22Rv1 (cell line): ENCODE measurements around the gene ABHD11.
"Not testable (repeated sequence)": the region's sequence is repeated elsewhere in the genome, so short reads cannot be mapped to it uniquely, and the experiment has no call there.

Source experiments
- H3K27ac ChIP-seq: fragments of 450-650 bp; 2 replicates; pipeline ENCODE4 v1.5.1; 2017
- ZFX ChIP-seq: fragments of 450-650 bp; IDR thresholded peaks from 2 replicates; pipeline ENCODE4 v1.6.1; 2017; ENCODE audit warnings: antibody characterized with exemption, borderline replicate concordance
- TF ChIP-seq, protein P1 (sequence below): fragments of 450-650 bp; IDR thresholded peaks from 2 replicates; pipeline ENCODE4 v1.5.1; 2017; ENCODE audit warnings: mild to moderate bottlenecking

Gene ABHD11

DNA sequence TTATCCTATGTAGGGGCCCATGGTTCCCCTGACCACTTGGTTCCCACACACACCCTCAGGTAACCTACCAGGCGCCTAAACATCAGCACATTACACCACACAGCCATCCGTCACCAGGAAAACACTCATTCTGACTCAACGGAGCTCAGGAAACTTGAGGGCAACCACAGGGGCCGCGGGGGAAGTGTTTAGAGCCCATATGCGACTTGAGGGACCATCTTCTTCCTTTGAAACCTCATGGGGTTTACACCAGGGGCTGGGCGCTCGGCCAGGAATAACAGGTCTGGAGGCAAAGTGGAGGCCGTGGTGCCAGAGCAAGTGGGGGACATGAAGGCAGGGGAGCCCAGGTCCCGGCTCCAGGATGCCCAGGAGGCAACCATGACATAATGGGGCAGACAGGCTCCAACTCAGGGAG is 20.6 kb downstream of the ABHD11 start:
- TF ChIP-seq, protein P1, sequence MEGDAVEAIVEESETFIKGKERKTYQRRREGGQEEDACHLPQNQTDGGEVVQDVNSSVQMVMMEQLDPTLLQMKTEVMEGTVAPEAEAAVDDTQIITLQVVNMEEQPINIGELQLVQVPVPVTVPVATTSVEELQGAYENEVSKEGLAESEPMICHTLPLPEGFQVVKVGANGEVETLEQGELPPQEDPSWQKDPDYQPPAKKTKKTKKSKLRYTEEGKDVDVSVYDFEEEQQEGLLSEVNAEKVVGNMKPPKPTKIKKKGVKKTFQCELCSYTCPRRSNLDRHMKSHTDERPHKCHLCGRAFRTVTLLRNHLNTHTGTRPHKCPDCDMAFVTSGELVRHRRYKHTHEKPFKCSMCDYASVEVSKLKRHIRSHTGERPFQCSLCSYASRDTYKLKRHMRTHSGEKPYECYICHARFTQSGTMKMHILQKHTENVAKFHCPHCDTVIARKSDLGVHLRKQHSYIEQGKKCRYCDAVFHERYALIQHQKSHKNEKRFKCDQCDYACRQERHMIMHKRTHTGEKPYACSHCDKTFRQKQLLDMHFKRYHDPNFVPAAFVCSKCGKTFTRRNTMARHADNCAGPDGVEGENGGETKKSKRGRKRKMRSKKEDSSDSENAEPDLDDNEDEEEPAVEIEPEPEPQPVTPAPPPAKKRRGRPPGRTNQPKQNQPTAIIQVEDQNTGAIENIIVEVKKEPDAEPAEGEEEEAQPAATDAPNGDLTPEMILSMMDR, result no peak
- no peak for TF ChIP-seq ZFX
- H3K27ac ChIP-seq, result 0 out of 2 replicates have a peak overlapping the region, but pooled peaks have one; percentile 18

DNA sequence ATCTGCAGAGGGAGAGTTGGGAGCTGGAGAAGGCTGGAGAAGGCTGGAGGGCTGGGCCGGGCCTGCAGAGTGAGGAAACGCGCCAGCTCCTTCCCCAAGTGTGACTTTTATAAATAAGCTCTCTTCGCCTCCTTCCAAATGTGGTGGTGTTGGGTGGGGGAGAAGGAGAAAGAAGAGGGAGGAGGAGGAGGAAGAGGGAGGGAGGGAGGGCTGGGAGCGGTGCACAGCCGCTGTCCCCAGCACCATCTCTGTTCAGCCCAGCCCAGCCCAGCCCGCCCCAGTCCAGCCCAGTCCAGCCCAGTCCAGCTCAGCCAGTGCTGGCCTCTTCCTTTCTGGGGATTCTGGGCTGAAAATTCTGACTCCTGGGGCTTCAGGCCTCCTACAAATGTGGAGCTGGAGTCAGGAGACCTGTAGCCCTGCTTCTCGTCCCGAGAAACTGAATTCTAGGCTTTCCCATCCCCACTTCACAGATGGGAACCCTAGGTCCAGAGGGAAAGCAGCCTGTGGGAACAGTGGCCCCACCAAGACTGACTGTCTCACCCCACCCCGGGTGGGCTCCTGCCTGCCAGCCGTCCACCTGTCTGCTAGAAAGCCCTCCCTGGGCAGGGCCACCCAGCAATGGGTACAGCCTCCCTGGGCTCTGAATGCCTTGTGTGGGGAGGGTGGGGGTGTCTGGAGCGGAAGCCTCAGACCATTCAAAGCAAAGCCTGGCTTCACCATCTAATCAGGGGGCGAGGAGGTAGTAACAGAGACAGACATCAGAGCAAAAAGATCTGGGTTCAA is 21.4 kb downstream of the ABHD11 start:
- TF ChIP-seq ZFX, result no peak
- TF ChIP-seq, protein P1, result no peak
- H3K27ac ChIP-seq, result 0 out of 2 replicates have a peak overlapping the region, but pooled peaks have one; percentile 52

DNA sequence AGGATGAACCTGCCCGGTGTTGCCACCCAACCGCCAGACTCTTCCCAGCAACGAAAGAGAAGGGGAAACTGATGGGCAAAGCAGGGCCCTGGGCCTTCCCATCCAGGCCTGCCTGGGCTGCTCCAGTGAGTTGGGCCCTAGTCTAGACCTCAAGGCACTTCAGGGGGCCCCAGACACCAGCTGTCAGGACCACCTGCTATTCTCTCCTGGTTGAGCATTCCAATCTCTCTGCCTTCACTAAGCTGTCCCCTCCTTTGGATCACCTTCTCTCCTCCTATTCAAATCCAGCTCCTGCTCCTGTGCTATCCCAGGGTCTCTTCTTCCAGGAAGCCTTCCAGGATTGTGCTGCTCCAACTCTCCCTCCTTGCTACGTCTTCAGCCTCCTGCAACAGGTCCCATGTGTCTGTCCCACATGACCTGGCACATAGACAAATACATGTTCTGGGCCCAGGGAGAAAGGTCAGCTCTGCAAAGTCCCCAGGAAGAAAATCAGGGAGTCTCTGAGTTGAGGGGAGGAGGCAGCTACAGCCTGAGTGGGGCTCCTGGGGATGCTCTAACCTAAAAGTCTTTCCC is 22.2 kb downstream of the ABHD11 start:
- no peak for TF ChIP-seq ZFX
- TF ChIP-seq, protein P1, result no peak
- peak overlapping the region; percentile 52 for H3K27ac ChIP-seq

DNA sequence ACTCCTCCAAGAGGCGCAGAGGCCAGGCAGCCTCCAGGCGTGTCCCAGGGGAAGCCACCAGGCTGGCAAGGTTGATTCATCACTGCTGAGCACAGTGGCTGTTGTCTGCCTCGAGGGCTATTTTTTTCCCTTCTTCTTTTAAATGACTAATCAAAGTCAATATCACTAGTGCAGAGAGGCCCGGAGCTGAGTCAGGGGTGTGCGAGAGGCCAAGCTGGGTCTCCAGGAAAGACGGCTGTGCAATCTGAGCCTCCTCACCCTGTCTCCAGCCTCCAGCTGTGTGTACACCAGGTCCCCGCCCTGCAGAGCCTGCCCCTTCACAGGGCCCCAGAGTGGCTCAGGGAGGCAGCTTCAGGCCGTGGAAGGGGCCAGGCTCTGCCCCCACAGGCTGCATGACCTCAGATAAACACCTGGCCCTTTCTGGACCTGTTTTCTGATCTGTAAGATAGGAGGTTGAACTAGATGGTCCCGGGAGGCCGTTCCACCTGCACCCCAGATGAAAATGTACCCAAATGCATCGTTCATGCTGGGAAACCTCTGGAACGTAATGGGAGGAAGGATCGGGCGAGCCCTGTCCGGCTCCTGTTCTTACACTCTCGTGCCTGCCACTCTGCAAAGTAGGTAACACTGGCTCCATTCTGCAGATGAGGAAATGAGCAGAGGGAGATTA is 22.8 kb downstream of the ABHD11 start:
- peak overlapping the region; percentile 52 for H3K27ac ChIP-seq
- TF ChIP-seq, protein P1, result no peak
- no peak for TF ChIP-seq ZFX

DNA sequence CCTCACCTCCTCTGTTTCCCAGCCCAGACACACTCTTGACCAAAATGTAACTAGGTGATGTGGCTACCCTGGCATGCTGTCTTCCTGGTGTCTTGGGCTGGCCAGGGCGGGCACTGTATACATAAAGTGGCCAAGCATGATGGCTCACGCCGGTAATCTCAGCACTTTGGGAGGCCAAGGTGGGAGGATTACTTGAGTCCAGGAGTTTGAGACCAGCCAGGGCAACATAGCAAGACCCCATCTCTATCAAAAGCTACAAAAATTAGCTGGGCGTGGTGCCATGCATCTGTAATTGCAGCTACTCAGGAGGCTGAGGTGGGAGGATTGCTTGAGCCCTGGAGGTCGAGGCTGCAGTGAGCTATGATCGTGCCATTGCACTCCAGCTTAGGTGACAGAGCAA is 25.3 kb downstream of the ABHD11 start:
- not testable (repeated sequence) for H3K27ac ChIP-seq

DNA sequence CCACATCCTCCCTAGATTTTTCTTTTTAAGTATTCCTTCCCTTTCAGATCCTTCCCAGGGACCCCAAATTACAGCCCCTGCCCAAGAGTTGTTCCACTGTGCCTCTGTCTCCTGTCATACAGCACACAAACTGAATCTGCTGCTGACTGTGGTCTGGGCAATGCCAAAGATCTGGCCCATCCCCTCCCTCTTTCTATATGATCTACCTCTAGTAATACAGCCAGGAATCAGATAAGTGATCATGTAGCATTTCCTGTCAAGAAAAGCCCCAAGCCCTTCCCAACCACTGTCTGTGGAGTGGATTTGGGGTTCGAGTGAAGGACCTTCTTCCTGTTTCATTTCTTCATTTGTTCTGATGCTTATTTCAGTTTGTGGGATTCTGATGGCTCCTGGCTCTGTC is 25.8 kb downstream of the ABHD11 start:
- TF ChIP-seq, protein P1, result no peak
- TF ChIP-seq ZFX, result no peak

DNA sequence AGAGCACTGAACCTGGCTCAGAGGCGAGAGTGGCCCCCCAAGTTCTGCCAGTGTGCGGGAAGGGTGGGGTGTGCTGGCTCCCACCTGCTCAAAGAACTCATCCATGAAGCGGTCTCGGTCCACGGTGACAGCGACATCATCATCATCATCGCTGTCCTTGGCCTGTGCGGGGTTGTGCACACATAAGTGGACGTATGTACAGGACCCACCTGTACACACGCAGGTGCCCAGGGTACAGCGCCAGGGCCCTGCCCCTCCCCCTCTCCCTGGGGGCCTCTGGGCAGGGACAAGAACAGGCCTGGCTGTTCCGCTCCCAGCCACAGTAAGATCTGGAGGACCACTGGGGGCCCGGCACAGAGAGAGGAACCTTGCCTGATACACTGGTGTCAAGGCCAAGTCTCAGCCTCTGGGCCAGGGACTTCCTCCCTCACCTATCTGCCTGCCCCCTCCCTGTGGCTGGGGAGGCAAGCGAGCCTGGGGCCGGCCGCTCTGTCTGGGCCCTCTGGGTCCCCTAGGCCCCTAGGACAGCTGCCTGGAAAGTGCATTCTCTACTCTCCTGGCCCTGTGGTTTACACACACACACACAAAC is 29.5 kb downstream of the ABHD11 start:
- TF ChIP-seq, protein P1, result no peak
- TF ChIP-seq ZFX, result no peak
- no peak overlapping the region for H3K27ac ChIP-seq

More for the DNA sequence above, 25.8 kb downstream of the ABHD11 start:
- no peak overlapping the region for H3K27ac ChIP-seq
